Body of pancreas (tissue), 4 donors: ENCODE results near the gene C1orf74. TPM values are rescaled to one million over a fixed set of nuclear protein-coding genes. Genes with fewer than 3 reads are reported as not detected.
A peak's percentile ranks its signal among the peaks of the same experiment; 100 is the strongest.

Experiments used
- ATAC-seq: fragments of 150-250 bp; one replicate; pipeline ENCODE4 v1.9.1; 2016
- DNase-seq, 4 donors: peaks; one replicate each; pipeline ENCODE4 v3.0.0-alpha.2; 2019
- H3K27ac ChIP-seq, 4 donors: fragments of 200-600 bp; sonication (generic); 1 replicate in 3 of 4; 2 replicates in 1 of 4; pipeline versions ENCODE4 v1.5.1 to v1.6.1; 2016 to 2019; ENCODE audit warnings: mild to moderate bottlenecking in 1 of 4, mixed read lengths in 1 of 4, moderate library complexity in 1 of 4
- H3K27me3 ChIP-seq, 2 donors: fragments of 200-600 bp; sonication (generic); one replicate each; pipeline ENCODE4 v1.6.0; 2016; ENCODE audit warnings: mild to moderate bottlenecking in 1 of 2
- H3K36me3 ChIP-seq, 2 donors: fragments of 200-600 bp; sonication (generic); replicated peaks in 1 of 2; 2 replicates each; pipeline ENCODE4 v1.5.1; 2016; ENCODE audit warnings: low read depth in 2 of 2; ENCODE audit not compliant: insufficient read depth in 1 of 2
- H3K4me1 ChIP-seq: fragments of 200-600 bp; sonication (generic); one replicate; pipeline ENCODE4 v1.6.0; 2016
- H3K4me3 ChIP-seq, 2 donors: fragments of 200-600 bp; sonication (generic); 1 replicate in 1 of 2; 2 replicates in 1 of 2; pipeline ENCODE4 v1.5.1; 2016 to 2019
- H3K9me3 ChIP-seq, 3 donors: fragments of 200-600 bp; sonication (generic); 1 replicate in 2 of 3; 2 replicates in 1 of 3; pipeline ENCODE4 v1.5.1; 2016
- POLR2A ChIP-seq, 3 donors: fragments of 450-650 bp; IDR thresholded peaks; one replicate each; pipeline ENCODE4 v1.6.1; 2016; ENCODE audit warnings: antibody characterized with exemption in 3 of 3, mild to moderate bottlenecking in 2 of 3
- WGBS, 2 donors: methylation state at CpG; one replicate each; pipeline ENCODE4 v1.1.5; 2017; 5-methylcytosine and 5-hydroxymethylcytosine counted together
- intact Hi-C: fragments of 100-400 bp; cut with DNase I; formaldehyde crosslinking; loops from one replicate; pipeline ENCODE4 v1.15.1; 2023
- total RNA-seq, 2 donors: library from RNA; depleted of rRNA; stranded (reverse); fragments of >200 nt; gene quantifications; one replicate each; pipeline ENCODE4 v1.1.0, GENCODE V29; 2016
- TF ChIP-seq, protein P1 (sequence below), 7 experiments: fragments of 450-650 bp in 4 of 7; fragments of 200-600 bp in 3 of 7; sonication (generic) in 3 of 7; IDR thresholded peaks; one replicate each; pipeline ENCODE4 v1.5.1; 2016 to 2019; ENCODE audit warnings: antibody characterized with exemption in 7 of 7

Gene C1orf74
- total RNA-seq, 2 donors from 2014 or later = 0.33 to 1.0 TPM

DNA sequence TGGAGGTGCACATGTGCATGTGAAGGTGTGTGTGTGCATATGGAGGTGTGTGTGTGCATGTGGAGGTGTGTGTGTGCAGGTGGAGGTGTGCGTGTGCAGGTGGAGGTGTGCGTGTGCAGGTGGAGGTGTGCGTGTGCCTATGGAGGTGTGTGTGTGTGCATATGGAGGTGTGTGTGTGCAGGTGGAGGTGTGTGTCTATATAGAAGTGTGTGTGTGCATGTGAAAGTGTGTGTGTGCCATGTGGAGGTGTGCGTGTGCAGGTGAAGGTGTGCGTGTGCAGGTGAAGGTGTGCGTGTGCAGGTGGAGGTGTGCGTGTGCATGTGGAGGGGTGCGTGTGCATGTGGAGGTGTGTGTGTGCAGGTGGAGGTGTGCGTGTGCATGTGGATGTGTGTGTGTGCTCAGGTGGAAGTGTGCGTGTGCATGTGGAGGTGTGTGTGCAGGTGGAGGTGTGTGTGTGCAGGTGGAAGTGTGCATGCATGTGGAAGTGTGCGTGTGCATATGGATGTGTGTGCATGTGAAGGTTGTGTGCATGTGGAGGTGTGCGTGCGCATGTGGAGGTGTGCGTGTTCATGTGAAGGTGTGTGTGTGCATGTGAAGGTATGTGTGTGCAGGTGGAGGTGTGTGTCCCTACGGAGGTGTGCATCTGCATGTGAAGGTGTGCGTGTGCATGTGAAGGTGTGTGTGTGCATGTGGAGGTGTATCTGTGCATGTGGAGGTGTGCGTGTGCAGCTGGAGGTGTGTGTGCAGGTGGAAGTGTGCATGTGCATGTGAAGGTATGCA is 13.5 kb downstream of the C1orf74 start:
- TF ChIP-seq POLR2A (IDR thresholded peaks at IDR 0.05) = no peak
- TF ChIP-seq, protein P1, sequence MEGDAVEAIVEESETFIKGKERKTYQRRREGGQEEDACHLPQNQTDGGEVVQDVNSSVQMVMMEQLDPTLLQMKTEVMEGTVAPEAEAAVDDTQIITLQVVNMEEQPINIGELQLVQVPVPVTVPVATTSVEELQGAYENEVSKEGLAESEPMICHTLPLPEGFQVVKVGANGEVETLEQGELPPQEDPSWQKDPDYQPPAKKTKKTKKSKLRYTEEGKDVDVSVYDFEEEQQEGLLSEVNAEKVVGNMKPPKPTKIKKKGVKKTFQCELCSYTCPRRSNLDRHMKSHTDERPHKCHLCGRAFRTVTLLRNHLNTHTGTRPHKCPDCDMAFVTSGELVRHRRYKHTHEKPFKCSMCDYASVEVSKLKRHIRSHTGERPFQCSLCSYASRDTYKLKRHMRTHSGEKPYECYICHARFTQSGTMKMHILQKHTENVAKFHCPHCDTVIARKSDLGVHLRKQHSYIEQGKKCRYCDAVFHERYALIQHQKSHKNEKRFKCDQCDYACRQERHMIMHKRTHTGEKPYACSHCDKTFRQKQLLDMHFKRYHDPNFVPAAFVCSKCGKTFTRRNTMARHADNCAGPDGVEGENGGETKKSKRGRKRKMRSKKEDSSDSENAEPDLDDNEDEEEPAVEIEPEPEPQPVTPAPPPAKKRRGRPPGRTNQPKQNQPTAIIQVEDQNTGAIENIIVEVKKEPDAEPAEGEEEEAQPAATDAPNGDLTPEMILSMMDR (IDR thresholded peaks at IDR 0.05) = no peak
- Histone ChIP-seq H3K4me1 (peaks cover 15% of the 10 kb centered on the region), H3K4me3 (no peak overlapping the region), H3K27ac (no peak overlapping the region), H3K27me3 (no peaks in the 10 kb centered on the region), H3K36me3 (no peaks in the 10 kb centered on the region), H3K9me3 (no peaks in the 10 kb centered on the region)
- DNase-seq (no peak), ATAC-seq (no peak)
- intact Hi-C loops = no loop called here
- 89 to 91% methylated on average over 17 of the region's 17 CpGs for WGBS, 2 donors

DNA sequence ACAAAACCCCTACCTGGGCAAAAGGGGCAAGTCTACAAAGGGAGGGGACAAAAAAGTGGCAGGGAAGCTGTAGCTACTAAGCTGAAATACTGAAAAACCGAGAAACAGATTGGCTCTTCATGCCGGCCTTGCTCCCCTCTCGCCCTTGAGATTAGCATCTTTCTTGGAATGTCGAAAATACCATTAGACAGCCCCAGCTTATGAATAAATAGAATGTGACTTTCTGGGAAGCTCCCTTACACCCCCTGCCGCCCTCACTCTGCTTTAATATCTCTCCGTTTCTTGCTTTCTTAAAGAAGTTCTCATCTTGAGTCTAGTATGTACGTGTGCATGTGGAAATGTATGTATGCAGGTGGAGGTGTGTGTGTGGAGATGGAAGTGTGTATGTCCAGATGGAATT is 14.4 kb downstream of the C1orf74 start:
- ATAC-seq (no peak), DNase-seq (no peak)
- H3K4me3 ChIP-seq = no peak overlapping the region
- 57 to 81% methylated on average over 7 of the region's 7 CpGs for WGBS, 2 donors
- intact Hi-C loops = no loop called here
- H3K9me3 ChIP-seq = no peaks in the 10 kb centered on the region
- H3K4me1 ChIP-seq = peaks cover 15% of the 10 kb centered on the region
- H3K27me3 ChIP-seq = no peaks in the 10 kb centered on the region
- H3K27ac ChIP-seq = peak overlapping the region in 3 of 4 donors; percentile 58 to 71 (median 66)
- no peak for TF ChIP-seq POLR2A (IDR thresholded peaks at IDR 0.05)
- TF ChIP-seq, protein P1 (IDR thresholded peaks at IDR 0.05) = no peak
- H3K36me3 ChIP-seq = no peaks in the 10 kb centered on the region

DNA sequence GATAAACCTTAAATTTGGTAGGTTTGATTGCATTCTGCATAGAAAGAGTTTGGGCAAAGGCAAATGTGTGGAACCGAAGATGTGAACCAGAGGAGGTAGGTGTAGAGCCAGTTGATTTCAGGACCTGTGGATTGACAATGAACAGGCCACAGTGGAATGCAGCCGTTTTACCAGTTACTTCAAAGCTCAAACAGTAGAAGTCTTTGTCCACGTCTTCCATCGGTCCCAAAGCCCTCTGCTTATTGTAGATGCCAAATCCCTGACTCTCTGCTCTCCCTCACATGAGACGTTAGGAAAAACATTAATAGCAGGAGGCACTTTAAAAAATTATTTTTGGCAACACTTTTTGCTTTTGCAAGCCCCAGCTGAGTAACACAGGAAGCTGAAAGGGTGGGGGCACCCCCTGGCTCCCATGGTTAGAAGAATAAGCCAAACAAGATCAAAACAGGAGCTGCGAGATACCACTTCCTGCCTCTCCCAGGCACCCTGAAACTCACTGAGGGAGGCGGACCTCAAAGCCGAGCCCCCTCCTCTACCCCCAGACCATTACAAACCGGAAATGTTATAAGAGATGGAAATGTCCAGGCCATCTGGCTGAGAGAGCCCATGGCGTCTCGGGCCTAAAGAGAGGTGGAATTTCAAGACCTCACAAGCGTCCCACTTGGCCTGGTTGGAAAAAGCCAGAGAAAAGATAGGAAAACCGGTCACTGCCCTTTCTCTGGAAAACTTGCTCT is 15.0 kb downstream of the C1orf74 start:
- TF ChIP-seq, protein P1 (IDR thresholded peaks at IDR 0.05) = no peak
- no peak for TF ChIP-seq POLR2A (IDR thresholded peaks at IDR 0.05)
- 43 to 46% methylated on average over 13 of the region's 13 CpGs for WGBS, 2 donors
- Histone ChIP-seq H3K27me3 (no peaks in the 10 kb centered on the region), H3K4me3 (no peak overlapping the region), H3K4me1 (peaks cover 15% of the 10 kb centered on the region), H3K27ac (peak overlapping the region in 3 of 4 donors; percentile 58 to 71 (median 66)), H3K36me3 (no peaks in the 10 kb centered on the region), H3K9me3 (no peaks in the 10 kb centered on the region)
- DNase-seq (peak in 3 of 4 donors; percentile 34 to 71 (median 48)), ATAC-seq (peak; percentile 71)
- intact Hi-C loops = no loop called here

DNA sequence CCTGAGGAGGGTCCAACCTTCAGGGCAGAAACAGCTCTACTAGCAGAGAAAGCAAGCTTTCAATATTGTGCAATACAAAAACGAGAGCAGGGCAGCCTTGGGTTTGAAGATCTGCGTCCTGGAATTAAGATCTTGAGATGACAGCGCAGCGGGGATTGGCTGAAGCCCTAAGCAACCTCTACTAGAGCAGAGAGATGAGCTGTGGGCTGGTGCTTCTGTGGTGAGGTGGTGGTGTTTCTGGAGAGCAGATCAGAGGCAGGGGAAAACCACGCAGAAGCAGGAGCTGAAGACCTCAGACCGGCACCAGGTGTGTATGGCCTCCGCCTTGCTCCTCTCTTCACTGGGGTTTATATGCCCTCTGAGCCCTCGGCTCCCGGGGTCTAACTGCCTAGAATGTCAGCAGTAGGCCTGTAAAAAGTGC is 16.0 kb downstream of the C1orf74 start:
- no peaks in the 10 kb centered on the region for H3K27me3 ChIP-seq
- no peak for ATAC-seq
- H3K27ac ChIP-seq = peak overlapping the region in 2 of 4 donors; percentile 66 to 71
- H3K9me3 ChIP-seq = no peaks in the 10 kb centered on the region
- intact Hi-C loops = no loop called here
- H3K4me1 ChIP-seq = peaks cover 15% of the 10 kb centered on the region
- no peak for TF ChIP-seq POLR2A (IDR thresholded peaks at IDR 0.05)
- TF ChIP-seq, protein P1 (IDR thresholded peaks at IDR 0.05) = no peak
- peak in 1 of 4 donors; percentile 44 for DNase-seq
- no peaks in the 10 kb centered on the region for H3K36me3 ChIP-seq
- no peak overlapping the region for H3K4me3 ChIP-seq
- 74 to 76% methylated on average over 8 to 9 of the region's 9 CpGs for WGBS, 2 donors
